HG03196 (cell line): Measurements from ENCODE around the gene ZNF512.
"Not testable (repeated sequence)": the region's sequence is repeated elsewhere in the genome, so short reads cannot be mapped to it uniquely, and the experiment has no call there.

Source experiments
- ATAC-seq: cut with Tn5 transposase; IDR thresholded peaks from one replicate; pipeline ENCODE4 v1.9.1; 2021; ENCODE audit not compliant: unreplicated experiment

The ZNF512 gene, protein sequence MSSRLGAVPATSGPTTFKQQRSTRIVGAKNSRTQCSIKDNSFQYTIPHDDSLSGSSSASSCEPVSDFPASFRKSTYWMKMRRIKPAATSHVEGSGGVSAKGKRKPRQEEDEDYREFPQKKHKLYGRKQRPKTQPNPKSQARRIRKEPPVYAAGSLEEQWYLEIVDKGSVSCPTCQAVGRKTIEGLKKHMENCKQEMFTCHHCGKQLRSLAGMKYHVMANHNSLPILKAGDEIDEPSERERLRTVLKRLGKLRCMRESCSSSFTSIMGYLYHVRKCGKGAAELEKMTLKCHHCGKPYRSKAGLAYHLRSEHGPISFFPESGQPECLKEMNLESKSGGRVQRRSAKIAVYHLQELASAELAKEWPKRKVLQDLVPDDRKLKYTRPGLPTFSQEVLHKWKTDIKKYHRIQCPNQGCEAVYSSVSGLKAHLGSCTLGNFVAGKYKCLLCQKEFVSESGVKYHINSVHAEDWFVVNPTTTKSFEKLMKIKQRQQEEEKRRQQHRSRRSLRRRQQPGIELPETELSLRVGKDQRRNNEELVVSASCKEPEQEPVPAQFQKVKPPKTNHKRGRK

GRCh38 chr2:27582695-27583389 lies at the start of gene ZNF512:
TSS of gene ZNF512 (plus strand) at chr2:27583042. CDS start at chr2:27583113, 71 bp downstream.
- peak; percentile 86 for ATAC-seq

- no peak for ATAC-seq
Measured at GRCh38 chr2:27537287-27537686, 45.6 kb upstream of the ZNF512 start.

- ATAC-seq: not testable (repeated sequence)
Measured at GRCh38 chr2:27538839-27539450, 43.9 kb upstream of the ZNF512 start.

DNA sequence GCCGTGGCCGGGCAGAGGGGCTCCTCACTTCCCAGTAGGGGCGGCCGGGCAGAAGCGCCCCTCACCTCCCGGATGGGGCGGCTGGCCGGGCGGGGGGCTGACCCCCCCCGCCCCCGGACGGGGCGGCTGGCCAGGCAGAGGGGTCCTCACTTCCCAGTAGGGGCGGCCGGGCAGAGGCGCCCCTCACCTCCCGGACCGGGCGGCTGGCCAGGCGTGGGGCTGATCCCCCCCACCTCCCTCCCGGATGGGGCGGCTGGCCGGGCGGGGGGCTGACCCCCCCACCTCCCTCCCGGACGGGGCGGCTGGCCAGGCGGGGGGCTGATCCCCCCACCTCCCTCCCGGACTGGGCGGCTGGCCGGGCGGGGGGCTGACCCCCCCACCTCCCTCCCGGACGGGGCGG lies 43.2 kb upstream of the ZNF512 start:
- ATAC-seq: not testable (repeated sequence)

- ATAC-seq: no peak
Measured at GRCh38 chr2:27544143-27544821, 38.6 kb upstream of the ZNF512 start.

- ATAC-seq: no peak
Measured at GRCh38 chr2:27545348-27546141, 37.3 kb upstream of the ZNF512 start.

GRCh38 chr2:27549303-27549702 lies 33.5 kb upstream of the ZNF512 start:
- no peak for ATAC-seq

GRCh38 chr2:27551514-27551913 lies 31.3 kb upstream of the ZNF512 start:
- ATAC-seq: no peak

DNA sequence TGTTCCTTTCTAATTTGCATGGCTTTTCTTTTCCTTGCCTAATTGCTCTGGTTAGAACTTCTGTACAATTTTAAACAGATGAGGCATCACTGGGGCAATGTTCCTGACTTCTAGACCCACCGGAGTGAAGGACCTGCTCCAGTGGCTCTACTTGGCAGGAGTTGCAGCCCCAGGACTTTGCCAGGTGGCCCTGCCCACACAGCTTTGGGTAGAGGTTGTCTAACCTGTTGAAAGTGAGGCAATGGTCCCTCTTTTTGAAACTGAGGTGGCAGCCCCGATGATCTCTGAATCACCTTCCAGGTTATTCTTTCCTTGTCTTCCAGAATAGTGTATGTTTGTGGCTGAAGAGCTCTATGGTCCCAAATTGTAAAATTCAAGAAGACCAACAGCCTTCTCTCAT lies 29.9 kb upstream of the ZNF512 start:
- no peak for ATAC-seq

DNA sequence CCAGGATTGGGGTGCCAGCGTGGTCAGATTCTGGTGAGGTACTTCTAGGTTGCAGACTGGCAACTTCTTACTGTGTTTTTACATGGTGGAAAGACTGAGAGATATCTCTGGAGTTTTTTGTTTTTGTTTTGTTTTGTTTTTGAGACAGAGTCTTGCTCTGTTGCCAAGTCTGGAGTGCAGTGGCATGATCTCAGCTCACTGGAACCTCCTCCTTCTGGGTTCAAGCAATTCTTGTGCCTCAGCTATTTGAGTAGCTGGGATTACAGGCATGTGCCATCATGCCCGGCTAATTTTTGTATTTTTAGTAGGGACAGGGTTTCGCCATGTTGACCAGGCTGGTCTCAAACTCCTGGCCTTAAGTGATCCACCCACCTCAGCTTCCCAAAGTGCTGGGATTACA lies 28.4 kb upstream of the ZNF512 start:
- ATAC-seq: not testable (repeated sequence)

- ATAC-seq: no peak
Measured at GRCh38 chr2:27559228-27559627, 23.6 kb upstream of the ZNF512 start.

DNA sequence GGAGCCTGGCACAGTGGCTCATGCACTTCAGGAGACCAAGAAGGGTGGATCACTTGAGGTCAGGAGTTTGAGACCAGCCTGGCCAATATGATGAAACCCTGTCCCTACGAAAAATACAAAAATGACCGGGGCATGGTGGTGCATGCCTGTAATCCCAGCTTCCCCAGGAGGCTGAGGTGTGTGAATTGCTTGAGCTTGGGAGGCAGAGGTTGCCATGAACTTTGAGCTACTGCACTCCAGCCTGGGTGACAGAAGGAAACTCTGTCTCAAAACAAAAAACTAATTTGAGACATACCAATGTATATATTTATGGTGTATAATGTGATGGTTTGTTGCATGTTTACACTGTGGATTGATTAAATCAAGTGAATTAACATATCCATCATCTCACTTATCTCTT lies 21.8 kb upstream of the ZNF512 start:
- no peak for ATAC-seq

DNA sequence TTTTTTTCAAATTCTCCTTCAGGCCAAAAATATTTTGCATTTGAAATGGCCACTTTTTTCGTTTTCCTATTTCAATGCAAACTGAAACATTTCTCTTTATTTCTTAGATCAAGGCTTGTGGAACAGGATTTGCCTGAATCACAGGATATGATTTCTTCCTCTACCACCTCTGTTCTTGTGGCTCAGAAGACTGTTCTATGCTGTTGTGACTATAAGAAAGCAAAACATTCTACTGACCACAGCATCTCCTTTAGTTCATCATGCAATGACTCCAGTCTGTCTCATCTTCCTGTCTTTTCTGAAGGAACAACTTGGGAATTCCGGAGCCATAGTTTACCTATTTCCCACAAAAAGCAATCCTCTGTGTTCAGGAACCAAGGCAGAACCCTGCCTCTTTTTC lies 16.2 kb upstream of the ZNF512 start:
- ATAC-seq: no peak

DNA sequence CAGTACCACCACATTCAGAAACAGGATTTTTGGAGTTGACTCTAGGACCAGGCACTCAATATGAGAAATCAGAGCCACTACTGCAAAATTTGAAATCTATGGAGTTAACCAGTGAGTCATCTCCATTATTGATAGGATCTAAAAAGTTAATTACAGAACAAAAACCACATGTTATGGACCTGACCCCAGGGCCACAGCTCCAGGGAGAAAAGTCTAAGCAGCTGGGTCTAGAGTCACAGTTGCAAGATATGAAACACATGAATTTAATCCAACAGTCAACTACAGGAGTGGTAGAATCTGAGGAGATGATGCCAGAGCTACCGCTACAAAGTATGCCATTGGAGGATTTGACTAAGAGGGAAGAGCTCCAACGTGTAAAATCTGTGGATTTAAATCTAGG lies 13.4 kb upstream of the ZNF512 start:
- no peak for ATAC-seq

GRCh38 chr2:27571197-27571596 lies 11.6 kb upstream of the ZNF512 start:
- ATAC-seq: no peak

GRCh38 chr2:27571681-27572080 lies 11.2 kb upstream of the ZNF512 start:
- ATAC-seq: no peak

GRCh38 chr2:27572439-27572838 lies 10.4 kb upstream of the ZNF512 start:
- no peak for ATAC-seq

GRCh38 chr2:27572998-27573429 lies 9.8 kb upstream of the ZNF512 start:
- ATAC-seq: no peak

GRCh38 chr2:27573452-27573851 lies 9.4 kb upstream of the ZNF512 start:
- ATAC-seq: no peak

DNA sequence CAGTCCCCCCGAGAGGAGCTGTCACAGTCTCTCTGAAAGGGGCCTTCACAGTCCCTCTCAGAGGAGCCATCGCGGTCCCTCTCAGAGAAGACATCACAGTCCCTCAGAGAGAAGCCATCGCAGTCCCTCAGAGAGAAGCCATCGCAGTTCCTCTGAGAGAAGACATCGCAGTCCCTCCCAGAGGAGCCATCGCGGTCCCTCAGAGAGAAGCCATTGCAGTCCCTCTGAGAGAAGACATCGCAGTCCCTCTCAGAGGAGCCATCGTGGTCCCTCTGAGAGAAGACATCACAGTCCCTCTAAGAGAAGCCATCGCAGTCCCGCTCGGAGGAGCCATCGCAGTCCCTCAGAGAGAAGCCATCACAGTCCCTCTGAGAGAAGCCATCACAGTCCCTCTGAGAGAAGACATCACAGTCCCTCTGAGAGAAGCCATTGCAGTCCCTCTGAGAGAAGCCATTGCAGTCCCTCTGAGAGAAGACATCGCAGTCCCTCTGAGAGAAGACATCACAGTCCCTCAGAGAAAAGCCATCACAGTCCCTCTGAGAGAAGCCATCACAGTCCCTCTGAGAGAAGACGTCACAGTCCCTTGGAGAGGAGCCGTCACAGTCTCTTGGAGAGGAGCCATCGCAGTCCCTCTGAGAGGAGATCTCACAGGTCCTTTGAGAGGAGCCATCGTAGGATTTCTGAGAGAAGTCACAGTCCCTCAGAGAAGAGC lies 1.3 kb upstream of the ZNF512 start:
- no peak for ATAC-seq
